H1 (cell line): ENCODE measurements around the gene RAD51D. TPM values are rescaled to one million over a fixed set of nuclear protein-coding genes. Genes with fewer than 3 reads are reported as not detected.
"Not testable (repeated sequence)": the region's sequence is repeated elsewhere in the genome, so short reads cannot be mapped to it uniquely, and the experiment has no call there.

Experiments
- CTCF ChIA-PET: fragments of 300-600 bp; sonication (Branson Sonifier 250); formaldehyde crosslinking; loops from one replicate; lab custom pipeline; 2021; ENCODE audit not compliant: partially characterized antibody; lab: Charles Lee
- POLR2A ChIA-PET: fragments of 300-600 bp; sonication (Branson Sonifier 250); formaldehyde crosslinking; loops from one replicate; lab custom pipeline; 2021; ENCODE audit warnings: inconsistent platforms; ENCODE audit not compliant: partially characterized antibody; lab: Charles Lee
- DNase-seq, 2 experiments: peaks; one replicate each; pipeline versions ENCODE4 v3.0.0 to v3.0.0-alpha.2; 2010 to 2022; ENCODE audit warnings: low spot score in 2 of 2, low read depth in 1 of 2, mixed read lengths in 1 of 2
- FAIRE-seq: peaks from 2 replicates; lab custom pipeline; 2011; peaks lifted over from hg19 to GRCh38; lab: Jason Lieb, UNC
- H2AFZ ChIP-seq: 2 replicates; pipeline ENCODE4 v1.8.1; 2012; ENCODE audit warnings: low read length, inconsistent platforms
- H2AK5ac ChIP-seq: 2 replicates; pipeline ENCODE4 v1.6.1; 2013; ENCODE audit warnings: low read depth, low read length
- H2BK120ac ChIP-seq: replicated peaks from 2 replicates; pipeline ENCODE3; 2013; ENCODE audit warnings: low read depth, low read length, inconsistent platforms
- H2BK12ac ChIP-seq: 2 replicates; pipeline ENCODE4 v1.6.1; 2013; ENCODE audit warnings: low read depth, low read length
- H2BK15ac ChIP-seq: 2 replicates; pipeline ENCODE4 v1.6.1; 2013; ENCODE audit warnings: low read length
- H2BK20ac ChIP-seq: 2 replicates; pipeline ENCODE4 v1.6.1; 2013; ENCODE audit warnings: low read length
- H2BK5ac ChIP-seq: 2 replicates; pipeline ENCODE4 v1.6.1; 2013; ENCODE audit warnings: low read depth, low read length
- H3K14ac ChIP-seq: 2 replicates; pipeline ENCODE4 v1.6.1; 2013; ENCODE audit warnings: inconsistent platforms; ENCODE audit not compliant: insufficient read length
- H3K18ac ChIP-seq: 2 replicates; pipeline ENCODE4 v1.6.1; 2013; ENCODE audit warnings: low read length; ENCODE audit errors: extremely low read depth
- H3K23ac ChIP-seq: 2 replicates; pipeline ENCODE4 v1.6.1; 2013; ENCODE audit warnings: inconsistent platforms; ENCODE audit not compliant: insufficient read length
- H3K23me2 ChIP-seq: 2 replicates; pipeline ENCODE4 v1.6.1; 2013; ENCODE audit warnings: low read depth, low read length
- H3K27ac ChIP-seq: 2 replicates; pipeline ENCODE4 v1.6.1; 2011; ENCODE audit warnings: low read depth, low read length, inconsistent platforms
- H3K27me3 ChIP-seq, 4 experiments: replicated peaks in 1 of 4; 1 replicate in 1 of 4; 2 replicates in 3 of 4; pipeline versions ENCODE4 v1.6.1 to v1.8.1; 2011 to 2013; ENCODE audit warnings: low read length in 3 of 4, mild to moderate bottlenecking in 3 of 4, inconsistent platforms in 2 of 4, mixed read lengths in 2 of 4, moderate library complexity in 1 of 4; ENCODE audit not compliant: control insufficient read depth in 3 of 4, insufficient read depth in 3 of 4; ENCODE audit errors: extremely low read depth in 1 of 4
- H3K36me3 ChIP-seq, 4 experiments: 2 replicates each; pipeline versions ENCODE4 v1.6.1 to v1.8.1; 2011 to 2013; ENCODE audit warnings: mild to moderate bottlenecking in 4 of 4, low read length in 3 of 4, moderate library complexity in 2 of 4, control low read depth in 1 of 4, inconsistent platforms in 1 of 4; ENCODE audit not compliant: insufficient read depth in 4 of 4, control insufficient read depth in 2 of 4
- H3K4ac ChIP-seq: replicated peaks from 2 replicates; pipeline ENCODE3; 2013; ENCODE audit warnings: low read length, low read depth, mixed read lengths, inconsistent platforms; ENCODE audit not compliant: insufficient read length
- H3K4me1 ChIP-seq, 4 experiments: replicated peaks in 1 of 4; 1 replicate in 1 of 4; 2 replicates in 3 of 4; pipeline versions ENCODE4 v1.6.1 to v1.8.1; 2011 to 2013; ENCODE audit warnings: low read length in 3 of 4, inconsistent platforms in 2 of 4, mixed read lengths in 1 of 4; ENCODE audit not compliant: insufficient read depth in 4 of 4, control insufficient read depth in 3 of 4
- H3K4me2 ChIP-seq, 2 experiments: 2 replicates each; pipeline versions ENCODE4 v1.6.1 to v1.8.1; 2011 to 2013; ENCODE audit warnings: low read depth in 2 of 2, low read length in 2 of 2, control low read depth in 1 of 2, inconsistent platforms in 1 of 2, mild to moderate bottlenecking in 1 of 2; ENCODE audit not compliant: insufficient read depth in 1 of 2
- H3K4me3 ChIP-seq, 4 experiments: fragments of 200-600, 300-600 bp in 1 of 4; sonication (generic), shearing (Covaris generic), sonication (Bioruptor Twin) in 1 of 4; 2 replicates each; pipeline versions ENCODE4 v1.5.1 to v1.8.1; 2011 to 2016; ENCODE audit warnings: low read length in 4 of 4, low read depth in 3 of 4, control low read depth in 2 of 4, inconsistent platforms in 2 of 4, mild to moderate bottlenecking in 2 of 4, mixed read lengths in 1 of 4, moderate library complexity in 1 of 4; ENCODE audit not compliant: insufficient read depth in 2 of 4; ENCODE audit errors: extremely low read depth in 1 of 4
- H3K56ac ChIP-seq: replicated peaks from 2 replicates; pipeline ENCODE3; 2013; ENCODE audit warnings: low read depth, mild to moderate bottlenecking, mixed read lengths, low read length, inconsistent platforms; ENCODE audit not compliant: insufficient read length
- H3K79me1 ChIP-seq: 2 replicates; pipeline ENCODE4 v1.6.1; 2013; ENCODE audit warnings: low read depth, low read length, control low read depth
- H3K79me2 ChIP-seq, 2 experiments: 2 replicates each; pipeline versions ENCODE4 v1.6.1 to v1.8.1; 2012 to 2013; ENCODE audit warnings: low read length in 2 of 2, mild to moderate bottlenecking in 2 of 2, inconsistent platforms in 1 of 2; ENCODE audit not compliant: insufficient read depth in 2 of 2, control insufficient read depth in 1 of 2
- H3K9ac ChIP-seq, 4 experiments: replicated peaks in 1 of 4; 1 replicate in 1 of 4; 2 replicates in 3 of 4; pipeline versions ENCODE4 v1.6.1 to v1.8.1; 2011 to 2013; ENCODE audit warnings: low read depth in 3 of 4, low read length in 3 of 4, control low read depth in 2 of 4, mild to moderate bottlenecking in 2 of 4, moderate library complexity in 2 of 4, inconsistent platforms in 1 of 4; ENCODE audit errors: extremely low read depth in 1 of 4
- H3K9me3 ChIP-seq, 2 experiments: 2 replicates each; pipeline versions ENCODE4 v1.6.1 to v1.8.1; 2012 to 2013; ENCODE audit warnings: mild to moderate bottlenecking in 2 of 2, moderate library complexity in 2 of 2, control low read depth in 1 of 2, inconsistent platforms in 1 of 2, low read depth in 1 of 2, low read length in 1 of 2, mixed read lengths in 1 of 2; ENCODE audit not compliant: insufficient read depth in 2 of 2
- H4K20me1 ChIP-seq, 2 experiments: replicated peaks in 1 of 2; 2 replicates each; pipeline versions ENCODE3 to v1.8.1; 2011 to 2013; ENCODE audit warnings: inconsistent platforms in 2 of 2, low read length in 2 of 2, mild to moderate bottlenecking in 1 of 2; ENCODE audit not compliant: insufficient read depth in 2 of 2, control insufficient read depth in 1 of 2
- H4K5ac ChIP-seq: 2 replicates; pipeline ENCODE4 v1.6.1; 2013; ENCODE audit warnings: low read length, low read depth, mixed read lengths, inconsistent platforms; ENCODE audit not compliant: insufficient read length
- H4K8ac ChIP-seq: 2 replicates; pipeline ENCODE4 v1.8.0; 2013; ENCODE audit warnings: mild to moderate bottlenecking, moderate library complexity, low read length, inconsistent platforms; ENCODE audit not compliant: insufficient read depth; ENCODE audit errors: extremely low read depth
- H4K91ac ChIP-seq: replicated peaks from 2 replicates; pipeline ENCODE3; 2013; ENCODE audit warnings: low read length, mixed read lengths, inconsistent platforms; ENCODE audit not compliant: insufficient read length
- WGBS, 2 experiments: shearing (Covaris generic) in 1 of 2; methylation state at CpG; one replicate each; pipeline versions ENCODE4 v1.1.6 to v1.1.7; 2013 to 2015; ENCODE audit warnings: low lambda C conversion rate in 2 of 2, mixed read lengths in 2 of 2, inconsistent platforms in 1 of 2, low coverage in 1 of 2, missing lambda C conversion rate in 1 of 2; ENCODE audit not compliant: insufficient replicate concordance in 2 of 2, insufficient coverage in 1 of 2, insufficient read length in 1 of 2; ENCODE audit errors: extremely low coverage in 1 of 2, missing lambda C conversion rate in 1 of 2; 5-methylcytosine and 5-hydroxymethylcytosine counted together
- polyA plus RNA-seq, 7 experiments: library from polyadenylated mRNA; depleted of rRNA in 3 of 7; stranded (reverse) in 5 of 7; unstranded in 2 of 7; fragments of >200 nt in 5 of 7; fragments of 200-250 nt in 2 of 7; gene quantifications; 1 replicate in 5 of 7; 2 replicates in 1 of 7; 4 replicates in 1 of 7; pipeline versions ENCODE4 v1.2.1 to v1.2.3, GENCODE V29; 2011 to 2013; ENCODE audit warnings: missing spikeins in 2 of 7, mixed read lengths in 2 of 7
- total RNA-seq: library from RNA; stranded (reverse); fragmentation: NEBNext Ultra II Directional; extraction: Animal tissue kit (Norgen Biotek cat#: 25700); gene quantifications from 2 replicates; pipeline ENCODE4 v1.2.1, GENCODE V29; 2021

The RAD51D gene
- total and polyA plus RNA-seq, 2 of the 8 experiments (the other 6 are each of a cell fraction or from before 2014, with no cell fraction given), result 10.2 to 12.9 TPM

- H4K5ac ChIP-seq, H3K4me2 ChIP-seq, H3K79me1 ChIP-seq, H3K56ac ChIP-seq, H2BK5ac ChIP-seq, H3K27me3 ChIP-seq, H3K4me1 ChIP-seq, H3K4ac ChIP-seq, H3K9ac ChIP-seq, FAIRE-seq, H3K79me2 ChIP-seq, H3K9me3 ChIP-seq, H3K23ac ChIP-seq, H3K23me2 ChIP-seq, H2BK15ac ChIP-seq, H2BK20ac ChIP-seq, H4K8ac ChIP-seq, H3K18ac ChIP-seq, H3K36me3 ChIP-seq, H3K27ac ChIP-seq, H4K20me1 ChIP-seq, H3K4me3 ChIP-seq, DNase-seq, H2AFZ ChIP-seq, H2BK12ac ChIP-seq, H2BK120ac ChIP-seq, H3K14ac ChIP-seq, H2AK5ac ChIP-seq, H4K91ac ChIP-seq: not testable (repeated sequence)
- CTCF ChIA-PET, result interaction anchor here (1.7 kb wide), 1 partner anchor 33 kb away, joined by 3 read pairs; no protein-coding TSS in a partner anchor
- POLR2A ChIA-PET, result interaction anchor here (0.6 kb wide), 1 partner anchor 27 kb away, joined by 3 read pairs; no protein-coding TSS in a partner anchor
- 92% methylated on average over 29 of the region's 29 CpGs; no CpG with 5 or more reads in 1 of the 2 experiments for WGBS, 2 experiments
Measured at GRCh38 chr17:35151080-35151479, 31.4 kb upstream of the RAD51D start.
